Tibial artery (tissue), 4 donors: ENCODE measurements around the gene PNPLA7.

Experiments
- DNase-seq, 2 donors: peaks; one replicate each; pipeline ENCODE4 v3.0.0-alpha.2; 2019
- H3K27ac ChIP-seq, 2 donors: fragments of 200-600 bp; sonication (generic) in 1 of 2; 1 replicate in 1 of 2; 2 replicates in 1 of 2; pipeline ENCODE4 v1.5.1; 2018 to 2019; ENCODE audit warnings: mild to moderate bottlenecking in 1 of 2
- H3K27me3 ChIP-seq, 2 donors: fragments of 200-600 bp; sonication (generic) in 1 of 2; one replicate each; pipeline versions ENCODE4 v1.5.1 to v1.6.0; 2016 to 2019
- H3K36me3 ChIP-seq, 3 donors: fragments of 200-600 bp; sonication (generic) in 2 of 3; one replicate each; pipeline ENCODE4 v1.5.1; 2016 to 2019; ENCODE audit warnings: mild to moderate bottlenecking in 2 of 3
- H3K4me1 ChIP-seq, 4 donors: fragments of 200-600 bp; sonication (generic) in 2 of 4; 1 replicate in 3 of 4; 2 replicates in 1 of 4; pipeline ENCODE4 v1.5.1; 2016 to 2019
- H3K4me3 ChIP-seq, 2 donors: fragments of 200-600 bp; sonication (generic) in 1 of 2; 1 replicate in 1 of 2; 2 replicates in 1 of 2; pipeline ENCODE4 v1.5.1; 2018 to 2019; ENCODE audit warnings: mild to moderate bottlenecking in 2 of 2
- H3K9me3 ChIP-seq, 3 donors: fragments of 200-600 bp; sonication (generic) in 1 of 3; one replicate each; pipeline ENCODE4 v1.5.1; 2016 to 2019
- CTCF ChIP-seq, 2 experiments: fragments of 200-600 bp in 1 of 2; fragments of 450-650 bp in 1 of 2; IDR thresholded peaks; one replicate each; pipeline ENCODE4 v1.5.1; 2017 to 2019; ENCODE audit warnings: antibody characterized with exemption in 2 of 2, mild to moderate bottlenecking in 1 of 2, moderate library complexity in 1 of 2
- intact Hi-C: fragments of 100-400 bp; cut with DNase I; formaldehyde crosslinking; loops from one replicate; pipeline ENCODE4 v1.15.0; 2023; ENCODE audit warnings: low total_unique reads

PNPLA7 gene

GRCh38 chr9:137439158-137439714 is 111.0 kb downstream of the PNPLA7 start:
- H3K9me3 ChIP-seq = no peaks in the 10 kb centered on the region
- no peaks in the 10 kb centered on the region for H3K36me3 ChIP-seq
- intact Hi-C loops = no loop called here
- H3K27ac ChIP-seq = no peak overlapping the region
- no peak overlapping the region for H3K4me3 ChIP-seq
- peaks cover 0 to 67% of the 10 kb centered on the region in 2 donors for H3K27me3 ChIP-seq
- no peak for TF ChIP-seq CTCF (IDR thresholded peaks at IDR 0.05)
- no peak for DNase-seq
- peaks cover 0 to 26% (median 14%) of the 10 kb centered on the region in 4 donors for H3K4me1 ChIP-seq

GRCh38 chr9:137438591-137439157 is 111.5 kb downstream of the PNPLA7 start:
- intact Hi-C loops = no loop called here
- no peaks in the 10 kb centered on the region for H3K9me3 ChIP-seq
- no peaks in the 10 kb centered on the region for H3K36me3 ChIP-seq
- H3K4me3 ChIP-seq = no peak overlapping the region
- H3K27me3 ChIP-seq = peaks cover 0 to 61% of the 10 kb centered on the region in 2 donors
- DNase-seq = no peak
- H3K4me1 ChIP-seq = peaks cover 0 to 26% (median 14%) of the 10 kb centered on the region in 4 donors
- no peak for TF ChIP-seq CTCF (IDR thresholded peaks at IDR 0.05)
- H3K27ac ChIP-seq = no peak overlapping the region

GRCh38 chr9:137437691-137438590 is 112.3 kb downstream of the PNPLA7 start:
- no peaks in the 10 kb centered on the region for H3K9me3 ChIP-seq
- peaks cover 0 to 26% (median 14%) of the 10 kb centered on the region in 4 donors for H3K4me1 ChIP-seq
- no peak for DNase-seq
- peaks cover 0 to 59% of the 10 kb centered on the region in 2 donors for H3K27me3 ChIP-seq
- no peak overlapping the region for H3K4me3 ChIP-seq
- no peak for TF ChIP-seq CTCF (IDR thresholded peaks at IDR 0.05)
- intact Hi-C loops = no loop called here
- no peaks in the 10 kb centered on the region for H3K36me3 ChIP-seq
- H3K27ac ChIP-seq = no peak overlapping the region

GRCh38 chr9:137436761-137437600 is 113.2 kb downstream of the PNPLA7 start:
- peaks cover 0 to 26% (median 14%) of the 10 kb centered on the region in 4 donors for H3K4me1 ChIP-seq
- H3K36me3 ChIP-seq = no peaks in the 10 kb centered on the region
- TF ChIP-seq CTCF (IDR thresholded peaks at IDR 0.05) = no peak
- H3K27ac ChIP-seq = no peak overlapping the region
- no peaks in the 10 kb centered on the region for H3K9me3 ChIP-seq
- no peak overlapping the region for H3K4me3 ChIP-seq
- DNase-seq = no peak
- peaks cover 0 to 55% of the 10 kb centered on the region in 2 donors for H3K27me3 ChIP-seq
- intact Hi-C loops = no loop called here
